C4-2B (cell line): ENCODE data around the gene ARL4A.
"Not testable (repeated sequence)": the region's sequence is repeated elsewhere in the genome, so short reads cannot be mapped to it uniquely, and the experiment has no call there.

ENCODE experiments used
- H3K27ac ChIP-seq: fragments of 450-650 bp; 2 replicates; pipeline ENCODE4 v1.5.1; 2017
- ZFX ChIP-seq: fragments of 450-650 bp; IDR thresholded peaks from 2 replicates; pipeline ENCODE4 v1.6.1; 2017
- TF ChIP-seq, protein P1 (sequence below): fragments of 450-650 bp; conservative IDR thresholded peaks from 2 replicates; pipeline ENCODE4 v1.5.1; 2017; ENCODE audit warnings: mild to moderate bottlenecking

ARL4A gene

DNA sequence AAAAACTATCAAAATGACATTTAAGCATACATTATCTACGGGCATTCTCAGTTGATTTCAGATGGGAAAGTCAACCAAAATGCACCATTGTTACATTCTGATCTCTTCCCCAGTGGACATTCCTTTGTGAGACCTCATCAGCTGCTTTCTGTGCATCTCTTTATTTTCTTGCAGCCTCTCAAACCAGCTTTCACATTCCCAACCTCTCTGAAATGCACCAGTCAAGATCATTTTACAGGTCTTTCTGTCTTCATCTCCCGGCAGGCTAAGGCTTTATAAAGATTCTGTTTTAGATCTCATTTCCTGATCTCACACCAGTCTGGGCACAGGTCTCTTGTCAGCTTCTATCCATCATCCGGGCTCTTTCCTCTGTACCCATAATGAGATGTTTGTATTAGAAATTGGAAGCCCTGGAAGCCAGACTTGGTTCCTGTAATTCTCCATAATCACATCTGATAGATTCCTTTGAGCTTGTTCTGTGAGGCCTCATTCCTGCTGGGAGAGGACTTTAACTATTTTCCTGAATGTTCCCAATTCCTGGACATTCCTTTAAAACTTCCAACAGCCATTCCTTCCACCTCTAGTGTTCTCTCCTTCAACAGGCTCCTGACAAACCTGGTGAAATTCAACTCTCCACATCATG is 44.3 kb upstream of the ARL4A start:
- no peak for TF ChIP-seq ZFX
- TF ChIP-seq, protein P1, sequence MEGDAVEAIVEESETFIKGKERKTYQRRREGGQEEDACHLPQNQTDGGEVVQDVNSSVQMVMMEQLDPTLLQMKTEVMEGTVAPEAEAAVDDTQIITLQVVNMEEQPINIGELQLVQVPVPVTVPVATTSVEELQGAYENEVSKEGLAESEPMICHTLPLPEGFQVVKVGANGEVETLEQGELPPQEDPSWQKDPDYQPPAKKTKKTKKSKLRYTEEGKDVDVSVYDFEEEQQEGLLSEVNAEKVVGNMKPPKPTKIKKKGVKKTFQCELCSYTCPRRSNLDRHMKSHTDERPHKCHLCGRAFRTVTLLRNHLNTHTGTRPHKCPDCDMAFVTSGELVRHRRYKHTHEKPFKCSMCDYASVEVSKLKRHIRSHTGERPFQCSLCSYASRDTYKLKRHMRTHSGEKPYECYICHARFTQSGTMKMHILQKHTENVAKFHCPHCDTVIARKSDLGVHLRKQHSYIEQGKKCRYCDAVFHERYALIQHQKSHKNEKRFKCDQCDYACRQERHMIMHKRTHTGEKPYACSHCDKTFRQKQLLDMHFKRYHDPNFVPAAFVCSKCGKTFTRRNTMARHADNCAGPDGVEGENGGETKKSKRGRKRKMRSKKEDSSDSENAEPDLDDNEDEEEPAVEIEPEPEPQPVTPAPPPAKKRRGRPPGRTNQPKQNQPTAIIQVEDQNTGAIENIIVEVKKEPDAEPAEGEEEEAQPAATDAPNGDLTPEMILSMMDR, result no peak
- H3K27ac ChIP-seq, result no peak overlapping the region

- H3K27ac ChIP-seq, result no peak overlapping the region
- TF ChIP-seq, protein P1, result no peak
- TF ChIP-seq ZFX, result no peak
Measured at GRCh38 chr7:12643644-12644043, 43.8 kb upstream of the ARL4A start.

- H3K27ac ChIP-seq, result not testable (repeated sequence)
Measured at GRCh38 chr7:12645212-12645611, 42.2 kb upstream of the ARL4A start.

DNA sequence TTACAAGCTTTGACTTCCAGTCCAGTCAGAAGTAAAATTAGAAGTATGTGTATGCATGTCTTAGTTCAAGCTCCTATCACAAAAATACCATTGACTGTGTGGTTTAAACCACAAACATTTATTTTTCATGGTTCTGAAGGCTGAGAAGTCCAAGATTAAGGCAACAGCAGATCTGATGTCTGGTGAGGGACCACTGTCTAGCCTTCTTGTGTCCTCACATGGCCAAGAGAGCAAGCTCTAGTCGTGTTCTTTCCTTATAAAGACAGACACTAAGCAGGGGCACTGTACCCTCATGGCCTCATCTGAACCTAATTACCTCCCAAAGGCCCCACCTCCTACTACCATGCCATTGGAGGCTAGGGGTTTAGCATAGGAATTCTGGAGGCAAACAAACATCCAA is 41.3 kb upstream of the ARL4A start:
- TF ChIP-seq, protein P1, result no peak
- TF ChIP-seq ZFX, result no peak
- H3K27ac ChIP-seq, result no peak overlapping the region

DNA sequence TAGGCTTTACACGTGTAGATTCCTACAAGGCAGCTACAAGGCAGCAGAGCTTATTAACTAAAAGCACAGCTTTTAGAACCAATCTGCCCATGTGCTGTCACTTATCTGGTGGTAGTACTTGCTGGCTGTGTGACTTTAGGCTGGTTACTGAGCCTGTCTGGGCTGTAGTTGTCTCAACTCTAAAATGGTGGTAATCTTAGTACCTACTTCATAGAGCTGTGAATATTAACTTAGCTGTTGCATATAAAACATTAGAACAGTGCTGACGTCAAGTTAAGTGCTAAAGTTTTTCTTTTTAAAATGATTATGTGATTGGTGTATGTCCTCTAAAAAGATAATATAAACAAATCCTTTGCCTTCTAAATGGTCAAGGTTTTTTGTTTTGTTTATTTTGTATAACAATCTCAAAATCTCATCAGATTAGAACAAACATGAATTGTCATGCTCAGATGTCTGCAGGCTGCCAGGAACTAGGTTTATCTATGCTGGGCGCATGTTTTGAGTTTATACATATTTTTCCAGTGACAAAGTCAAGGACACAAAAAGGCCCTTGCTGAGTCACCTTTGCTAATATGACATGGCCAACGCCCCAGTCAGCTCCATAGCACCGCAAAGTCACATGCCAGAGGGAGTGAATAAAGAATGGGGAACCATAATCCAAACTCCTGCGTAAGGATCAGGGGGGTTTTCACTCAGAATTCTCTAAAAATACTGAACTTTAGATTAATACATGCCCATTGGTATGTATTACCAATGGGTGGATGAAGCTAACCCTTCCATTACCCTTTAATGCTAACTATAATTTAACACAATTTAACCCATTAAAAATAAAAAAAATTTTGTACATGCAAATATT is 39.8 kb upstream of the ARL4A start:
- no peak overlapping the region for H3K27ac ChIP-seq
- TF ChIP-seq, protein P1, result no peak
- TF ChIP-seq ZFX, result no peak

- TF ChIP-seq ZFX, result no peak
- TF ChIP-seq, protein P1, result no peak
- no peak overlapping the region for H3K27ac ChIP-seq
Measured at GRCh38 chr7:12648704-12649261, 38.6 kb upstream of the ARL4A start.

GRCh38 chr7:12649348-12649747 is 38.1 kb upstream of the ARL4A start:
- no peak for TF ChIP-seq ZFX
- TF ChIP-seq, protein P1, result no peak
- no peak overlapping the region for H3K27ac ChIP-seq
